ENCODE measurements around the gene PLCB4. TPM values are rescaled to one million over a fixed set of nuclear protein-coding genes. Genes with fewer than 3 reads are reported as not detected.

Gene PLCB4
- total RNA-seq, 1 donor from 2014 or later: 20.6 TPM

GRCh38 chr20:9236458-9236857 is 167.6 kb downstream of the PLCB4 start:
- Histone ChIP-seq H3K4me3 (no peak overlapping the region), H3K4me1 (peaks cover 5% of the 10 kb centered on the region), H3K79me2 (ENCODE audit: low read depth) (no peaks in the 10 kb centered on the region), H3K9me3 (ENCODE audit: low read depth) (no peaks in the 10 kb centered on the region), H3F3A (ENCODE audit: low read depth) (no peaks in the 10 kb centered on the region), H3K36me3 (no peaks in the 10 kb centered on the region), H3K27ac (no peak overlapping the region), H2AFZ (replicated peaks) (no peak overlapping the region), H3K27me3 (no peaks in the 10 kb centered on the region), H3K4me2 (no peak overlapping the region), H4K20me1 (ENCODE audit: low read depth) (no peaks in the 10 kb centered on the region), H3K9ac (no peak overlapping the region)
- H3K36me3 Mint-ChIP-seq: peaks cover 8% of the 10 kb centered on the region
- H3K4me1 Mint-ChIP-seq: peaks cover 7% of the 10 kb centered on the region
- no peak overlapping the region for H3K4me3 Mint-ChIP-seq
- TF ChIP-seq CTCF (IDR thresholded peaks at IDR 0.05) (no peak), EZH2phosphoT487 (IDR thresholded peaks at IDR 0.05) (no peak), EZH2 (IDR thresholded peaks at IDR 0.05) (no peak)
- no peak overlapping the region for H3K27ac Mint-ChIP-seq
- H3K27me3 Mint-ChIP-seq (ENCODE audit: insufficient read depth, low read depth): no peaks in the 10 kb centered on the region
- no peak for DNase-seq (ENCODE audit: low spot score)
- peaks cover 3% of the 10 kb centered on the region for H3K9me3 Mint-ChIP-seq

- no peak for DNase-seq (ENCODE audit: low spot score)
- Mint-ChIP-seq H3K4me1 (peaks cover 15% of the 10 kb centered on the region), H3K27ac (no peak overlapping the region), H3K4me3 (no peak overlapping the region), H3K27me3 (ENCODE audit: insufficient read depth, low read depth) (peaks cover 2% of the 10 kb centered on the region), H3K36me3 (peaks cover 6% of the 10 kb centered on the region), H3K9me3 (peaks cover under 1% of the 10 kb centered on the region)
- Histone ChIP-seq H3K4me1 (peaks cover 23% of the 10 kb centered on the region), H3K36me3 (no peaks in the 10 kb centered on the region), H2AFZ (replicated peaks) (no peak overlapping the region), H3K4me3 (no peak overlapping the region), H3K4me2 (no peak overlapping the region), H3K79me2 (ENCODE audit: low read depth) (no peaks in the 10 kb centered on the region), H3K27ac (no peak overlapping the region), H3K9ac (no peak overlapping the region), H3K27me3 (no peaks in the 10 kb centered on the region), H4K20me1 (ENCODE audit: low read depth) (no peaks in the 10 kb centered on the region), H3K9me3 (ENCODE audit: low read depth) (no peaks in the 10 kb centered on the region), H3F3A (ENCODE audit: low read depth) (no peaks in the 10 kb centered on the region)
- TF ChIP-seq EZH2 (IDR thresholded peaks at IDR 0.05): no peak
- no peak for TF ChIP-seq CTCF (IDR thresholded peaks at IDR 0.05)
- no peak for TF ChIP-seq EZH2phosphoT487 (IDR thresholded peaks at IDR 0.05)
Measured at GRCh38 chr20:9241232-9241692, 172.4 kb downstream of the PLCB4 start.

- no peaks in the 10 kb centered on the region for H4K20me1 ChIP-seq (ENCODE audit: low read depth)
- H3K27me3 Mint-ChIP-seq (ENCODE audit: insufficient read depth, low read depth): peaks cover 2% of the 10 kb centered on the region
- H2AFZ ChIP-seq (replicated peaks): no peak overlapping the region
- no peak overlapping the region for H3K4me2 ChIP-seq
- peaks cover 3% of the 10 kb centered on the region for H3K36me3 Mint-ChIP-seq
- TF ChIP-seq EZH2phosphoT487 (IDR thresholded peaks at IDR 0.05) (no peak), CTCF (IDR thresholded peaks at IDR 0.05) (no peak), EZH2 (IDR thresholded peaks at IDR 0.05) (no peak)
- no peaks in the 10 kb centered on the region for H3F3A ChIP-seq (ENCODE audit: low read depth)
- H3K4me3 Mint-ChIP-seq: no peak overlapping the region
- H3K9me3 ChIP-seq (ENCODE audit: low read depth): no peaks in the 10 kb centered on the region
- H3K4me3 ChIP-seq: no peak overlapping the region
- H3K27ac Mint-ChIP-seq: no peak overlapping the region
- peak; percentile 6 for DNase-seq (ENCODE audit: low spot score)
- H3K4me1 ChIP-seq: peaks cover 23% of the 10 kb centered on the region
- H3K9me3 Mint-ChIP-seq: no peaks in the 10 kb centered on the region
- H3K79me2 ChIP-seq (ENCODE audit: low read depth): no peaks in the 10 kb centered on the region
- H3K27ac ChIP-seq: no peak overlapping the region
- no peak overlapping the region for H3K9ac ChIP-seq
- H3K27me3 ChIP-seq: no peaks in the 10 kb centered on the region
- no peaks in the 10 kb centered on the region for H3K36me3 ChIP-seq
- H3K4me1 Mint-ChIP-seq: peaks cover 13% of the 10 kb centered on the region
Measured at GRCh38 chr20:9241721-9242427, 173.0 kb downstream of the PLCB4 start.
